Measurements from ENCODE around the gene DDRGK1.

GRCh38 chr20:3188823-3189413 lies 15.6 kb downstream of the DDRGK1 start:
- TF ChIP-seq POLR2AphosphoS5 (IDR thresholded peaks at IDR 0.05; ENCODE audit: insufficient read depth in 1 of 2, low read depth in 1 of 2) (no peak), CTCF (IDR thresholded peaks at IDR 0.05) (no peak)

All from vagina (tissue), 2 donors.